ENCODE data around the gene ST8SIA2. TPM values are rescaled to one million over a fixed set of nuclear protein-coding genes. Genes with fewer than 3 reads are reported as not detected.

The ST8SIA2 gene
- total RNA-seq, 1 donor from 2014 or later: 4.5 TPM

GRCh38 chr15:92395098-92395635, 1.5 kb downstream of the ST8SIA2 start:
- no peak for TF ChIP-seq CTCF (IDR thresholded peaks at IDR 0.05)
- H3K27me3 Mint-ChIP-seq (ENCODE audit: low read depth): peaks cover 39% of the 10 kb centered on the region
- no peak overlapping the region for H3K27ac Mint-ChIP-seq (ENCODE audit: unreplicated experiment)
- H3K9me3 Mint-ChIP-seq (ENCODE audit: low read depth): no peaks in the 10 kb centered on the region
- peak overlapping the region; percentile 87 for H3K4me3 Mint-ChIP-seq (ENCODE audit: unreplicated experiment)
- no peaks in the 10 kb centered on the region for H3K36me3 Mint-ChIP-seq (ENCODE audit: low read depth)
- DNase-seq (ENCODE audit: low spot score): no peak
- H3K4me1 Mint-ChIP-seq (ENCODE audit: low read depth): peaks cover 18% of the 10 kb centered on the region

- Mint-ChIP-seq H3K4me1 (ENCODE audit: low read depth) (peaks cover 7% of the 10 kb centered on the region), H3K27me3 (ENCODE audit: low read depth) (peaks cover 9% of the 10 kb centered on the region)
Observed at GRCh38 chr15:92399271-92399950, 5.7 kb downstream of the ST8SIA2 start.

GRCh38 chr15:92400573-92400972, 6.9 kb downstream of the ST8SIA2 start:
- TF ChIP-seq CTCF (IDR thresholded peaks at IDR 0.05): no peak
- H3K36me3 Mint-ChIP-seq (ENCODE audit: low read depth): no peaks in the 10 kb centered on the region
- H3K27ac Mint-ChIP-seq (ENCODE audit: unreplicated experiment): no peak overlapping the region
- no peaks in the 10 kb centered on the region for H3K9me3 Mint-ChIP-seq (ENCODE audit: low read depth)
- H3K27me3 Mint-ChIP-seq (ENCODE audit: low read depth): peaks cover 5% of the 10 kb centered on the region
- no peak for DNase-seq (ENCODE audit: low spot score)
- H3K4me1 Mint-ChIP-seq (ENCODE audit: low read depth): no peaks in the 10 kb centered on the region
- no peak overlapping the region for H3K4me3 Mint-ChIP-seq (ENCODE audit: unreplicated experiment)

More at GRCh38 chr15:92399271-92399950, 5.7 kb downstream of the ST8SIA2 start:
- Mint-ChIP-seq H3K4me3 (ENCODE audit: unreplicated experiment) (no peak overlapping the region), H3K9me3 (ENCODE audit: low read depth) (no peaks in the 10 kb centered on the region), H3K36me3 (ENCODE audit: low read depth) (no peaks in the 10 kb centered on the region), H3K27ac (ENCODE audit: unreplicated experiment) (no peak overlapping the region)
- no peak for DNase-seq (ENCODE audit: low spot score)
- TF ChIP-seq CTCF (IDR thresholded peaks at IDR 0.05): no peak

GRCh38 chr15:92400980-92401787, 7.5 kb downstream of the ST8SIA2 start:
- no peaks in the 10 kb centered on the region for H3K36me3 Mint-ChIP-seq (ENCODE audit: low read depth)
- no peak overlapping the region for H3K4me3 Mint-ChIP-seq (ENCODE audit: unreplicated experiment)
- DNase-seq (ENCODE audit: low spot score): no peak
- peaks cover 2% of the 10 kb centered on the region for H3K27me3 Mint-ChIP-seq (ENCODE audit: low read depth)
- no peaks in the 10 kb centered on the region for H3K9me3 Mint-ChIP-seq (ENCODE audit: low read depth)
- no peak overlapping the region for H3K27ac Mint-ChIP-seq (ENCODE audit: unreplicated experiment)
- no peaks in the 10 kb centered on the region for H3K4me1 Mint-ChIP-seq (ENCODE audit: low read depth)
- no peak for TF ChIP-seq CTCF (IDR thresholded peaks at IDR 0.05)

- DNase-seq (ENCODE audit: low spot score): no peak
- no peak overlapping the region for H3K4me3 Mint-ChIP-seq (ENCODE audit: unreplicated experiment)
- H3K36me3 Mint-ChIP-seq (ENCODE audit: low read depth): peaks cover 2% of the 10 kb centered on the region
- H3K27me3 Mint-ChIP-seq (ENCODE audit: low read depth): no peaks in the 10 kb centered on the region
- no peaks in the 10 kb centered on the region for H3K9me3 Mint-ChIP-seq (ENCODE audit: low read depth)
- no peaks in the 10 kb centered on the region for H3K4me1 Mint-ChIP-seq (ENCODE audit: low read depth)
- H3K27ac Mint-ChIP-seq (ENCODE audit: unreplicated experiment): no peak overlapping the region
- no peak for TF ChIP-seq CTCF (IDR thresholded peaks at IDR 0.05)
Observed at GRCh38 chr15:92402751-92403150, 9.1 kb downstream of the ST8SIA2 start.

Measured in chondrocyte (in vitro differentiated cells).